GM18520 (cell line): ENCODE results near the gene BRF1.
"Not testable (repeated sequence)": the region's sequence is repeated elsewhere in the genome, so short reads cannot be mapped to it uniquely, and the experiment has no call there.

Experiments
- ATAC-seq: cut with Tn5 transposase; IDR thresholded peaks from one replicate; pipeline ENCODE4 v1.9.1; 2021; ENCODE audit not compliant: unreplicated experiment

BRF1 gene

GRCh38 chr14:105294142-105294597, 6.6 kb downstream of the BRF1 start:
- no peak for ATAC-seq

GRCh38 chr14:105292826-105293711, 7.7 kb downstream of the BRF1 start:
- no peak for ATAC-seq

GRCh38 chr14:105290621-105291346, 10.0 kb downstream of the BRF1 start:
- ATAC-seq: no peak

- not testable (repeated sequence) for ATAC-seq
These were observed 11.9 kb downstream of the BRF1 start for GRCh38 chr14:105288936-105289335.

- ATAC-seq: no peak
These were observed 13.3 kb downstream of the BRF1 start for GRCh38 chr14:105287249-105288102.

GRCh38 chr14:105286759-105287144, 14.0 kb downstream of the BRF1 start:
- no peak for ATAC-seq

GRCh38 chr14:105285174-105285573, 15.6 kb downstream of the BRF1 start:
- ATAC-seq: no peak

- no peak for ATAC-seq
These were observed 16.9 kb downstream of the BRF1 start for GRCh38 chr14:105283899-105284298.

- no peak for ATAC-seq
These were observed 17.8 kb downstream of the BRF1 start for GRCh38 chr14:105283028-105283427.

- no peak for ATAC-seq
These were observed 18.6 kb downstream of the BRF1 start for GRCh38 chr14:105282098-105282725.

GRCh38 chr14:105281371-105282097, 19.3 kb downstream of the BRF1 start:
- no peak for ATAC-seq

- no peak for ATAC-seq
These were observed 20.3 kb downstream of the BRF1 start for GRCh38 chr14:105280525-105280924.

GRCh38 chr14:105279642-105280361, 21.0 kb downstream of the BRF1 start:
- no peak for ATAC-seq

- not testable (repeated sequence) for ATAC-seq
These were observed 23.4 kb downstream of the BRF1 start for GRCh38 chr14:105277448-105277847.

- no peak for ATAC-seq
These were observed 25.4 kb downstream of the BRF1 start for GRCh38 chr14:105275267-105275946.

GRCh38 chr14:105274637-105275036, 26.2 kb downstream of the BRF1 start:
- ATAC-seq: no peak

GRCh38 chr14:105273062-105273461, 27.7 kb downstream of the BRF1 start:
- ATAC-seq: no peak

- ATAC-seq: no peak
These were observed 28.2 kb downstream of the BRF1 start for GRCh38 chr14:105272623-105273022.
